K562 treated with DMSO at 1 percent for 48 hours (cell line): ENCODE results near the gene BIVM. TPM values are rescaled to one million over a fixed set of nuclear protein-coding genes. Genes with fewer than 3 reads are reported as not detected.

Source experiments
- total RNA-seq: library from RNA; unstranded; fragments of 300-600 nt; gene quantifications from 2 replicates; pipeline ENCODE4 v1.2.3, GENCODE V29; 2022; ENCODE audit warnings: low replicate concordance; ENCODE audit errors: extremely low read depth

BIVM gene
- total RNA-seq = not detected in 2 replicates

GRCh38 chr13:102798581-102799425 lies at the start of gene BIVM, which contains the start of gene POGLUT2:
BIVM (plus strand) TSS chr13:102799119; CDS start chr13:102807268, 8,149 bp downstream.
POGLUT2 (minus strand) TSS chr13:102798976; CDS start chr13:102798670, 306 bp downstream.

GRCh38 chr13:102773441-102774213 lies 25.3 kb upstream of the BIVM start, which contains the start of gene TEX30:
TEX30 (minus strand) TSS chr13:102773786; CDS start chr13:102770026, 3,760 bp downstream.

GRCh38 chr13:102845630-102846260 lies 46.8 kb downstream of the BIVM start, which contains the start of gene ERCC5:
ERCC5 (plus strand) TSS chr13:102846032; CDS start chr13:102846267, 235 bp downstream.

Other genes starting within 250 kb of the BIVM start
- not detected in 2 replicates for gene TPP2, start 202.1 kb upstream of the BIVM start, total RNA-seq
- gene METTL21C, start 104.1 kb upstream of the BIVM start, total RNA-seq = not detected in 2 replicates
- gene TEX30, start 25.3 kb upstream of the BIVM start, total RNA-seq = not detected in 2 replicates
- not detected in 2 replicates for gene POGLUT2, start 143 bp upstream of the BIVM start, total RNA-seq
- gene ERCC5, start 46.9 kb downstream of the BIVM start, total RNA-seq = not detected in 2 replicates